PC-9 (cell line): ENCODE results near the gene EBLN2. TPM values are rescaled to one million over a fixed set of nuclear protein-coding genes. Genes with fewer than 3 reads are reported as not detected.
A peak's percentile ranks its signal among the peaks of the same experiment; 100 is the strongest.

Experiments
- BruUV-seq: library from RNA; stranded (reverse); fragments of 400-500 nt; replicated peaks from 2 replicates; lab custom pipeline; 2021; lab: Mats Ljungman, UMichigan
- CTCF ChIA-PET: fragments of 300-600 bp; sonication (Branson Sonifier 250); formaldehyde crosslinking; loops from one replicate; lab custom pipeline; 2022; ENCODE audit warnings: antibody characterized with exemption; lab: Charles Lee
- POLR2A ChIA-PET: fragments of 300-600 bp; sonication (Branson Sonifier 250); formaldehyde crosslinking; loops from one replicate; lab custom pipeline; 2022; ENCODE audit warnings: antibody characterized with exemption; ENCODE audit not compliant: unreplicated experiment; lab: Charles Lee
- DNase-seq, 2 experiments: peaks; one replicate each; pipeline versions ENCODE4 v3.0.0 to v3.0.0-alpha.2; 2015 to 2022; ENCODE audit warnings: mixed read lengths in 1 of 2
- H2AFZ ChIP-seq: fragments of 200-600 bp; sonication (generic); 2 replicates; pipeline ENCODE4 v1.8.1; 2017; ENCODE audit warnings: antibody characterized with exemption
- H3F3A ChIP-seq: fragments of 200-600 bp; sonication (generic); 2 replicates; pipeline ENCODE4 v1.8.1; 2017; ENCODE audit warnings: antibody characterized with exemption, mild to moderate bottlenecking, low read depth; ENCODE audit not compliant: insufficient read depth
- H3K27ac ChIP-seq: fragments of 200-600 bp; sonication (generic); 2 replicates; pipeline ENCODE4 v1.6.1; 2016; ENCODE audit warnings: mixed run types
- H3K27me3 ChIP-seq: fragments of 200-600 bp; sonication (generic); 2 replicates; pipeline ENCODE4 v1.6.1; 2016; ENCODE audit warnings: low read depth, mixed run types; ENCODE audit not compliant: insufficient read depth
- H3K36me3 ChIP-seq: fragments of 200-600 bp; sonication (generic); 2 replicates; pipeline ENCODE4 v1.6.1; 2016; ENCODE audit warnings: low read depth, mixed run types
- H3K4me1 ChIP-seq: fragments of 200-600 bp; sonication (generic); replicated peaks from 2 replicates; pipeline ENCODE4 v1.6.1; 2016; ENCODE audit warnings: mixed run types; ENCODE audit not compliant: insufficient read depth
- H3K4me2 ChIP-seq: fragments of 200-600 bp; sonication (generic); 2 replicates; pipeline ENCODE4 v1.6.1; 2017; ENCODE audit warnings: mixed run types
- H3K4me3 ChIP-seq: fragments of 200-600 bp; sonication (generic); 2 replicates; pipeline ENCODE4 v1.6.1; 2016; ENCODE audit warnings: mixed run types
- H3K79me2 ChIP-seq: fragments of 200-600 bp; sonication (generic); 2 replicates; pipeline ENCODE4 v1.6.1; 2017; ENCODE audit warnings: low read depth, mixed run types
- H3K9me2 ChIP-seq: fragments of 200-600 bp; sonication (generic); 2 replicates; pipeline ENCODE4 v1.8.1; 2017; ENCODE audit warnings: mild to moderate bottlenecking; ENCODE audit not compliant: insufficient read depth
- H3K9me3 ChIP-seq: fragments of 200-600 bp; sonication (generic); 2 replicates; pipeline ENCODE4 v1.8.1; 2016; ENCODE audit warnings: low read depth; ENCODE audit not compliant: insufficient read depth
- H4K20me1 ChIP-seq: fragments of 200-600 bp; sonication (generic); 2 replicates; pipeline ENCODE4 v1.8.1; 2017; ENCODE audit not compliant: insufficient read depth
- EZH2 ChIP-seq: fragments of 200-600 bp; sonication (generic); IDR thresholded peaks from 2 replicates; pipeline ENCODE4 v1.8.0; 2017; ENCODE audit warnings: antibody characterized with exemption, low read depth
- intact Hi-C: fragments of 100-400 bp; cut with micrococcal nuclease; formaldehyde crosslinking; loops from one replicate; pipeline ENCODE4 v1.10.0; 2022; ENCODE audit not compliant: unreplicated experiment
- total RNA-seq: library from RNA; stranded (reverse); gene quantifications from 2 replicates; pipeline ENCODE4 v1.2.3, GENCODE V29; 2021
- TF ChIP-seq, protein P1 (sequence below): fragments of 200-600 bp; sonication (generic); conservative IDR thresholded peaks from 2 replicates; pipeline ENCODE4 v1.6.1; 2017; ENCODE audit warnings: mixed run types, antibody characterized with exemption, mild to moderate bottlenecking, moderate library complexity

Gene EBLN2
- total RNA-seq, 1 experiment from 2014 or later: 5.5 TPM

DNA sequence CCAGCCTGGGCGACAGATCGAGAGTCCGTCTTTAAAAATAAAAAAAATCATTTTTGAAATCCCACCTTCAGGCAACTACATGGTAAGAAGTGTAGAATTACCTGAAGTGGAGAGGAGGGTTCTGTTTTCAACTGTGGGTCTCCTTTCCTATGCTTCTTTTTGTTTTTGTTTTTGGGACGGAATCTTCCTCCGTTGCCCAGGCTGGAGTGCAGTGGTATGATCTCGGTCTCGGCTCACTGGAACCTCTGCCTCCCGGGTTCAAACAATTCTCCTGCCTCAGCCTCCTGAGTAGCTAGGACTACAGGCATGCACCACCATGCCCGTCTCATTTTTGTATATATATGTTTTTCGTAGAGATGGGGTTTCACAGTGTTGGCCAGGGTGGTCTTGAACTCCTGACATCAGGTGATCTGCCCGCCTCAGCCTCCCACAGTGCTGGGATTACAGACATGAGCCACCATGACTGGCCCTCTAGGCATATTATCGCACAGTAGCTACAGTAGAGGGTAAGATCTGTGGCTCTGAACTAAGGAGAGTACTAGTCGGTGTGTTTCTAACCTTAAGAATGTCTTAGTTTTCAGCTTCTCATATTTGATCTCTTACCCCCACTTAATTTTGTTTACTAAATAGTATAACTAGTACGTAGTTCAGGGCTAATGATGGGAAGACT lies 8.5 kb downstream of the EBLN2 start:
- Histone ChIP-seq H3K27me3 (no peaks in the 10 kb centered on the region), H3K79me2 (no peaks in the 10 kb centered on the region), H3F3A (0 out of 2 replicates have a peak, but pooled peaks cover 3% of the 10 kb centered on the region), H3K9me3 (no peaks in the 10 kb centered on the region), H3K4me1 (no peaks in the 10 kb centered on the region), H3K4me2 (no peak overlapping the region), H2AFZ (no peak overlapping the region), H3K36me3 (no peaks in the 10 kb centered on the region), H3K9me2 (no peaks in the 10 kb centered on the region), H3K27ac (no peak overlapping the region), H4K20me1 (peaks cover 4% of the 10 kb centered on the region), H3K4me3 (no peak overlapping the region)
- intact Hi-C loops: no loop called here
- CTCF ChIA-PET: no interaction called here
- BruUV-seq: no TSS peak
- TF ChIP-seq EZH2: no peak
- TF ChIP-seq, protein P1, sequence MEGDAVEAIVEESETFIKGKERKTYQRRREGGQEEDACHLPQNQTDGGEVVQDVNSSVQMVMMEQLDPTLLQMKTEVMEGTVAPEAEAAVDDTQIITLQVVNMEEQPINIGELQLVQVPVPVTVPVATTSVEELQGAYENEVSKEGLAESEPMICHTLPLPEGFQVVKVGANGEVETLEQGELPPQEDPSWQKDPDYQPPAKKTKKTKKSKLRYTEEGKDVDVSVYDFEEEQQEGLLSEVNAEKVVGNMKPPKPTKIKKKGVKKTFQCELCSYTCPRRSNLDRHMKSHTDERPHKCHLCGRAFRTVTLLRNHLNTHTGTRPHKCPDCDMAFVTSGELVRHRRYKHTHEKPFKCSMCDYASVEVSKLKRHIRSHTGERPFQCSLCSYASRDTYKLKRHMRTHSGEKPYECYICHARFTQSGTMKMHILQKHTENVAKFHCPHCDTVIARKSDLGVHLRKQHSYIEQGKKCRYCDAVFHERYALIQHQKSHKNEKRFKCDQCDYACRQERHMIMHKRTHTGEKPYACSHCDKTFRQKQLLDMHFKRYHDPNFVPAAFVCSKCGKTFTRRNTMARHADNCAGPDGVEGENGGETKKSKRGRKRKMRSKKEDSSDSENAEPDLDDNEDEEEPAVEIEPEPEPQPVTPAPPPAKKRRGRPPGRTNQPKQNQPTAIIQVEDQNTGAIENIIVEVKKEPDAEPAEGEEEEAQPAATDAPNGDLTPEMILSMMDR: no peak
- POLR2A ChIA-PET: no interaction called here
- DNase-seq: no peak

DNA sequence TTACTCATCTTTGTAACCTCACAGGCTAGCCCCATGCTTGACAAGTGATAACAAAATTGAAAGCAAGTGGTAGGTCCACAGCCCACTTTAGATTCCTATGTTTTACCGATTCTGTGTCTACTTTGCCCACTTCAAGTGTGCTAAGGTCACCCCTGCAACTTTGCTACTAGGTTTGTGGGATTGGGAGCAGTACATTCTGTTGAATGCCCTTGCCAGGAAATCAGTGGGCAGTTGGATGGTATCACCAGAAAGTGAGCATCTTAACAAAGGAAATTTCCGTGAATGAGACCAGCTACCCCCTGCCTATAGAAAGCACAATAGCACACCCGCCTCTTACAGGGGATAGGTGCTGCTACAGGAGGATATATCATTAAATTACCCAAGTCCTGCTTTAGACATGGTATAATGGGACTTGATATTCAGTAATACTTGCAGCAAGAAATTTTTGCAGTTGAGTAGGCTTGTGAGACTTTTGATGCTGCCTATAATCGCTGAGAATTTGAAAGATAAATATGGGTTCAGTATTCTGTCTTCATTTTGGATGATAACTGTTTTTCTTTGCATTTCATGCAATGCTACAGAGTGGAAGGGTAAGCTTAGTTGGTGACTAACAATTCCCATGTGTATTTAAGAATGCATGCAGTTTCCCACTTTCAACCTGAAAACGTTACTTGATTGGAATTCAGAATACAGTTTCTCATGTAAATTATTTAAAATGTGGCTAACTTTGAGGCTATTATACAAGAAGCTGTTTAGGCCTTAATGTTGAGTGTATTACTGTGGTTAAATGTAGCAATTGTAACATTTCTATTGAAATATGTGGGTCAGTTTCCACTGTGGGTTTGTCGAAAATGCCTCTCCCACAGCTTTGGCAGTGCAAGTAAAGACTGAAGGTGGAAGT lies 9.5 kb downstream of the EBLN2 start:
- 0 out of 2 replicates have a peak, but pooled peaks cover 3% of the 10 kb centered on the region for H3F3A ChIP-seq
- DNase-seq: no peak
- no peaks in the 10 kb centered on the region for H3K36me3 ChIP-seq
- no peaks in the 10 kb centered on the region for H3K9me2 ChIP-seq
- H3K27me3 ChIP-seq: no peaks in the 10 kb centered on the region
- intact Hi-C loops: no loop called here
- ChIA-PET POLR2A (no interaction called here), CTCF (no interaction called here)
- no peak overlapping the region for H3K27ac ChIP-seq
- TF ChIP-seq, protein P1: no peak
- no peak for TF ChIP-seq EZH2
- BruUV-seq: no TSS peak
- no peaks in the 10 kb centered on the region for H3K4me1 ChIP-seq
- no peaks in the 10 kb centered on the region for H3K79me2 ChIP-seq
- no peak overlapping the region for H2AFZ ChIP-seq
- H3K4me2 ChIP-seq: no peak overlapping the region
- no peak overlapping the region for H3K4me3 ChIP-seq
- H3K9me3 ChIP-seq: no peaks in the 10 kb centered on the region
- peaks cover 4% of the 10 kb centered on the region for H4K20me1 ChIP-seq

DNA sequence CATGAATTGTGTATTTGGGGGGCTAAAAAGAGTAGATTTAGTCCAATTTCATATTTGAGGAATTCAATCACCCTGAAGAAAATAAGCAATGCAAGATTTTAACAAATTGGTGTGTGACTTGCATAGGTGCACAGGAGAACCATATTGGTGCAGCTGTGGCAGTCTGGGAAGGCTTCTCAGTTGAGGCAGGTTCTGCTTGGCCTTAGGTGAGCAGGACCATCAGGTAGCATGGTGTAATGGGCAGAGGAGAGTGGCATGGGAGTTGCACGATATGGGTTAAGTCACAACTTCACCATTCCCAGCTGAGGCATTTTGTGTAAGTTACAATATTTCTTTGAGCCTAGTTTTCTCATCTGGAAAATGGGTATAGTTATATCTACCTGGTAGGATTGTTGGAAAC lies 10.5 kb downstream of the EBLN2 start:
- Histone ChIP-seq H3K9me2 (no peaks in the 10 kb centered on the region), H3K4me3 (no peak overlapping the region), H3K27me3 (no peaks in the 10 kb centered on the region), H3K27ac (no peak overlapping the region), H3K4me2 (no peak overlapping the region), H2AFZ (no peak overlapping the region), H3K79me2 (no peaks in the 10 kb centered on the region), H3K36me3 (no peaks in the 10 kb centered on the region), H3K4me1 (no peaks in the 10 kb centered on the region), H3K9me3 (no peaks in the 10 kb centered on the region), H3F3A (0 out of 2 replicates have a peak, but pooled peaks cover 3% of the 10 kb centered on the region), H4K20me1 (peaks cover 4% of the 10 kb centered on the region)
- TSS peak; percentile 15 for BruUV-seq
- CTCF ChIA-PET: no interaction called here
- TF ChIP-seq, protein P1: no peak
- TF ChIP-seq EZH2: no peak
- intact Hi-C loops: no loop called here
- POLR2A ChIA-PET: no interaction called here
- DNase-seq: no peak
